ACC112 (cell line): ENCODE measurements around the gene IL9.

ENCODE experiments used
- H2AFZ ChIP-seq: fragments of 200-600 bp; sonication (generic); one replicate; pipeline ENCODE4 v1.6.0; 2017; ENCODE audit warnings: antibody characterized with exemption, low read length; ENCODE audit not compliant: unreplicated experiment
- H3K27ac ChIP-seq: fragments of 200-600 bp; sonication (generic); 2 replicates; pipeline ENCODE4 v1.5.1; 2014; ENCODE audit warnings: low read depth, mild to moderate bottlenecking, antibody characterized with exemption, low read length, moderate library complexity
- H3K27me3 ChIP-seq: fragments of 200-600 bp; sonication (generic); 2 replicates; pipeline ENCODE4 v1.6.1; 2014; ENCODE audit warnings: mild to moderate bottlenecking, antibody characterized with exemption, low read length, moderate library complexity, mixed read lengths; ENCODE audit not compliant: insufficient read depth
- H3K36me3 ChIP-seq: fragments of 200-600 bp; sonication (generic); 2 replicates; pipeline ENCODE4 v1.6.1; 2016; ENCODE audit warnings: mild to moderate bottlenecking, antibody characterized with exemption, low read length, moderate library complexity, mixed read lengths; ENCODE audit not compliant: insufficient read depth
- H3K4me1 ChIP-seq: fragments of 200-600 bp; sonication (generic); one replicate; pipeline ENCODE4 v1.6.1; 2016; ENCODE audit warnings: low read length, mixed read lengths; ENCODE audit not compliant: insufficient read depth, unreplicated experiment, control insufficient read depth
- H3K4me3 ChIP-seq: fragments of 200-600 bp; sonication (generic); 2 replicates; pipeline ENCODE4 v1.5.1; 2014; ENCODE audit warnings: mild to moderate bottlenecking, low read depth, low read length
- H3K79me2 ChIP-seq: fragments of 200-600 bp; sonication (generic); one replicate; pipeline ENCODE4 v1.6.0; 2016; ENCODE audit warnings: low read length; ENCODE audit not compliant: control insufficient read depth, unreplicated experiment, insufficient read depth

IL9 gene

DNA sequence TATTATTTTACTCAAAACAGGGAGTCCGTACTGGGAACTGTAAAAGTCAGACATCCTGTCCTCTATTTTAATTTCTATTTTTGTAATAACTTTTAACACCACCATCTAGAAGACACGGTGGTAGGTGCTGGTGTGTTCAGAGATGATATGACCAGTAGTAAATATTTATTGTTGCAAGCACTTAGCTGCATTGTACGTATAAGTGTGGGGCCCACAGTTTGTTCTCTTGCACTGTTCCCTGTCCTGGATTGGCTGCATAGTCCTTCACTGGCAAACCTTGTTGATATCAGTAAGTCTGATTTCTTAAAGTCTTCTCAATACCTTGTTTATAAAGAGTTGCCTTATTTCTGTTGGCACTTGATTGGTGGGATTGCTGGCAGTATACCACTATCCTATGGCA lies 24.6 kb upstream of the IL9 start:
- Histone ChIP-seq H3K27me3 (peaks cover 32% of the 10 kb centered on the region), H3K27ac (no peak overlapping the region), H3K79me2 (no peaks in the 10 kb centered on the region), H3K4me3 (no peak overlapping the region), H2AFZ (no peak overlapping the region), H3K4me1 (no peaks in the 10 kb centered on the region), H3K36me3 (no peaks in the 10 kb centered on the region)

DNA sequence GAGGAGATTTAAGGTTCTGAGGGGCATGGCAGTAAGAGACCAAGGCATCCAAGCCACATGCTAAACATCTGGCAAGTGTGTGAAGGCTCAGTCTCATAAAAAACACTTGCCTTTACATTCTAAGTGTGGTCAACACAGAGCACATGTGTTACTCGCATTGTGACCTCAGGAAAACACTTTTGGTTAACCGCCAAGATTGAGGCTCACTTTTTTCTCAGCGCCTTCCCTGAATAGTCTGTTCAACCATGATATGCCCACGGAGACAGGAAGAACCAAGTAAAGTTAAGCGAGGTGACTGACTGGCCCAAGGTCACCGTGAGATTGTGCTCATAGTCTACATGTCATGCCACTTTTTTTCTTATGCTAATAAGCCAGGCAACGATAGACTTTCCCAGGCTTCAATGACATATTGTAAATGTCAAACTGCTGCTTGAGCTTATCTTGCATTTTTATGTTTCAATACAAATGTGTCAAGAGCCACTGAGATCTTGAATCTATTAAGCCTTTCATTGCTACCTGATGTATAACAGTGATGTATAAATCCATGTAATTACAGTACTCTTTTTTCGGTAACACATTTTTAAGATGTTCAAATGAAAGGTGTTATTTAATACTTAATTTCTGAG lies 21.1 kb upstream of the IL9 start:
- Histone ChIP-seq H3K4me1 (no peaks in the 10 kb centered on the region), H3K27ac (no peak overlapping the region), H3K36me3 (no peaks in the 10 kb centered on the region), H3K27me3 (peaks cover 24% of the 10 kb centered on the region), H2AFZ (no peak overlapping the region), H3K4me3 (no peak overlapping the region), H3K79me2 (no peaks in the 10 kb centered on the region)

DNA sequence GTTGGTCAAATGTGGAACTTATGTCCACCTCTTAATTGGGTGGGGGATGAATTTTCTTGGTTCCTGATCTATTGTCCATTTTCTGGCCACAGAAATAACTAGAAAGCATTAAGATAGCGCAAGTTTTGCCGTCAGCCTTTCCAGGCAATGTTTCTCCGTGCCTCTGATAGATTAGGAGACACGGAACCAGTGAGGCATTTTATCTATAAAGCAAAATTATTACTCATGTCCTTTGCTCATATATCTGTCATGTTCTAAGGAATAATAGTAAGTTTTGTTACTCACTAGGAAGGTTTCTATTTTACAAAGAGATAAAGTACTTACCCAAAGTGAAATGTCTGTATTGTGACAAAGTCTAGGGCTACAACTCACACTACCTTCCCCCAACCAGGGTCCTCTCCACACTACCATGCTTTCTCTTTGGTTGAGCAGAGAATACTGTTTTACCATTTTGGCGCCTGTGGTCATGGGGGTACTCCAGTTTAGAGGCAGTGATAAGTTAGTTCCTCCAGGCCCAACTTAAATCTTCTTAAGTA lies 19.9 kb upstream of the IL9 start:
- Histone ChIP-seq H3K4me3 (no peak overlapping the region), H2AFZ (no peak overlapping the region), H3K27ac (no peak overlapping the region), H3K27me3 (peaks cover 36% of the 10 kb centered on the region), H3K79me2 (no peaks in the 10 kb centered on the region), H3K4me1 (no peaks in the 10 kb centered on the region), H3K36me3 (no peaks in the 10 kb centered on the region)

DNA sequence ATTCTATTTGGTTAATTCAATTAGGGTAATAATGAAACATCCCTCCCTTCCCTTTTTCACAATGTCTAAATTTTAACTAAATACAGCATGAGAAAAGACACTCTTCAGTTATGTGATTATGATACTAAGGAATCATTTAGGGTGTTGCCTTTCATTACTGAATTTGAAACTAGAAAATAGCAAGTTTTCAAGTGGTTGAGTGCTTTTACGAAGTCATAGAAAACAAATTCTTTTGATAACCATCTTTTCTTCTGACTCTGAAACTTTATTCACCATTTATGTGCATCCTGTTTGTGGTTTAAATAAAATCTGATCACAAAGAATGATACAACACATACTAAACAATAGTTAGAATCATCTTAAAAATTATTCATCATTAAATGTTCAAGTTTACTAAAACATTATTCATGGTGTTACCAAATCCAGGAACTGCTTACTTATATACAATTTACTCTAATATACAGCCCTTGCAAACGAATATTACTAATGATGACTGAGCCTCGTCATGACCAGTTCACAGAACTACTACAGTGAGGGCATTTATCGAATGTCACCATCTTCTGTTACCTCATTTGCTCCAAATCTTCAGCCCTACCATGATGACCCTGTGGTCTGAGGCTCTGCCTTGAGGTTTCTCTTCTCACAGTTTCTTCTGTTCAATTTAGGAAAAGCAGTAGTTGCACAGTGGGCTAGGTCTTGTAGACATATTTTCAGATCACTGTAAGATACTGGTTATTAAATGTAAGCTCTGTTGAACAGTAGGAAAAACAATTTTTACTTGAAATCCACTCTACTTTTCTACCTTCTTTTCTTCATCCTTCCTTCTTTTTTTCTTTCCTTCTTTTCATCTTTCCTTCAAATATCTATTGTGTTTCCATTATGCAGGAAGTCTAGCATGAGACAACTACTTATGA lies 18.3 kb upstream of the IL9 start:
- Histone ChIP-seq H3K79me2 (no peaks in the 10 kb centered on the region), H3K4me3 (no peak overlapping the region), H2AFZ (no peak overlapping the region), H3K27me3 (peaks cover 51% of the 10 kb centered on the region), H3K4me1 (no peaks in the 10 kb centered on the region), H3K36me3 (no peaks in the 10 kb centered on the region), H3K27ac (no peak overlapping the region)

DNA sequence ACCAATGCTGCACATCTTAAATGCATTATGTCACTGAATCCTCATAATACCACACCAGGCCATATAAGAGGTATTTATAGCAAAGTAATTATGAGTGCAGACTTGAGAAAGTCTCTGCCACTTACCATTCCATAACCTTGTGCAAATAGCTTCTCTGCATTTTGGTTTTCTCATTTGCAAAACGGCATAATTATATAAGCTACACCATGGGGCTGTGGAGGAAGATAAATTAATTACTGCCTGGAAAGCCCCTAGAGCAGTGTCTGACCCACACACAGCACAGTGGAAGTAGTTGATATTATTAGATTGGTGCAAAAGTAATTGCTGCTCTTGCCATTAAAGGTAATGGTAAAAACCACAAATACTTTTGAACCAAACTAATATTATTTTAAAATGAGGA lies 9.5 kb upstream of the IL9 start:
- Histone ChIP-seq H3K27ac (no peak overlapping the region), H3K4me3 (no peak overlapping the region), H3K27me3 (peaks cover 36% of the 10 kb centered on the region), H3K4me1 (no peaks in the 10 kb centered on the region), H3K79me2 (no peaks in the 10 kb centered on the region), H2AFZ (no peak overlapping the region), H3K36me3 (no peaks in the 10 kb centered on the region)

DNA sequence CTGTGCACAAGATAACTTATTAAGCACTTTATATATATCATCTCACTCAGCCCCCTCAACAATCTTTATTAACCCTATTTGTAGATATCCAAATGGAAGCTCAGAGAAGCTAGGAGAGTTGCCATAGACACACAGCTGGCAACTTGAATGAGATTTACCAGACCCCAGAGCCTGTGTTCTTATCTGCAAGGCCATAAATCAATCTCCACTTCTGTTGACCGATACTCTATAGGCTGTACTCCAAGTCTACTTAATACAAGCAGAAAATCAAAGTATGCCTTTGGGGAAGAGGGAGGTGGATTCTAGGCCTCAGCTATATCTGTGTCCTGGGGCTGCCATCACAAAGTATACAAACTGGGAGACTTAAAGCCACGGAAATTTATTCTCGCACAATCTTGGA lies 6.0 kb upstream of the IL9 start:
- Histone ChIP-seq H3K27me3 (peaks cover 32% of the 10 kb centered on the region), H3K79me2 (no peaks in the 10 kb centered on the region), H3K4me3 (no peak overlapping the region), H2AFZ (no peak overlapping the region), H3K4me1 (no peaks in the 10 kb centered on the region), H3K36me3 (no peaks in the 10 kb centered on the region), H3K27ac (no peak overlapping the region)

DNA sequence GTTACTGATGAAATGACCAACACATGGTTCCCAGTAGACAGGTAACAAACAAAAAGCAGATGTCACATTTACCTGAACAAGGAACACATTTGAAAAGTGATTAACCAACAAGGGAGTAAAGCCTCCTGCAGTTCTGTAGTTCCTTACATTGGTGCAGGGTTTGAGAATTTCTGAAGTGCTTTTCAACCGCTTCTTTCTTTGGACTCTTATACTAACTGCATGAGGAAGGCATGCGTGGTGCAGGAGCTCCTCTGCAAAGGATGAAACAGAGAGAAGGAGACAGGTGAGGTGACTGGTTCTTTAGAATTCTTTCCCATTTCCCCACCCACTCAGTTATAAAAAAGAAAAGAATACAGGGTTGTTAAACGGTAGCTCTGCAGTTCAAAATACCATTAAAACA lies 4.6 kb upstream of the IL9 start:
- Histone ChIP-seq H3K27me3 (peaks cover 26% of the 10 kb centered on the region), H2AFZ (no peak overlapping the region), H3K79me2 (no peaks in the 10 kb centered on the region), H3K4me1 (no peaks in the 10 kb centered on the region), H3K27ac (no peak overlapping the region), H3K4me3 (no peak overlapping the region), H3K36me3 (no peaks in the 10 kb centered on the region)

DNA sequence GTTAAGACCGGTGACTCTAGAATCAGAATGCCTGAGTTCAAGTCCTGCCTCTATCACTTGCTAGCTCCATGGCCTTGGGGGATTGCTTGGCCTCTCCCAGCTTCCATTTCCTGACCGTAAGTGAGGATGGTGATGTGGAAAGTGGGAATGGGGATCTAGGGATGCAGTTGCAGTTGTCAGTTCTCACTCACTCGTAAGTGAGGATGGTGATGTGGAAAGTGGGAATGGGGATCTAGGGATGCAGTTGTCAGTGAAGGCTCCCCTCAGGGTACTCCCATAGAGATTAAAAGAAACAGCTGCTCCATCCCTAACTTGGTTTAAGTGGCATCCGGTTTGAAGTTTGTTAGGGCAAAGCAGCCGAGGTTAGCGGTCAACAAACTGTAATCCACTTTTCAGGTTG lies 3.0 kb upstream of the IL9 start:
- Histone ChIP-seq H3K27ac (no peak overlapping the region), H3K36me3 (no peaks in the 10 kb centered on the region), H3K79me2 (no peaks in the 10 kb centered on the region), H2AFZ (no peak overlapping the region), H3K4me1 (no peaks in the 10 kb centered on the region), H3K27me3 (peaks cover 25% of the 10 kb centered on the region), H3K4me3 (no peak overlapping the region)

DNA sequence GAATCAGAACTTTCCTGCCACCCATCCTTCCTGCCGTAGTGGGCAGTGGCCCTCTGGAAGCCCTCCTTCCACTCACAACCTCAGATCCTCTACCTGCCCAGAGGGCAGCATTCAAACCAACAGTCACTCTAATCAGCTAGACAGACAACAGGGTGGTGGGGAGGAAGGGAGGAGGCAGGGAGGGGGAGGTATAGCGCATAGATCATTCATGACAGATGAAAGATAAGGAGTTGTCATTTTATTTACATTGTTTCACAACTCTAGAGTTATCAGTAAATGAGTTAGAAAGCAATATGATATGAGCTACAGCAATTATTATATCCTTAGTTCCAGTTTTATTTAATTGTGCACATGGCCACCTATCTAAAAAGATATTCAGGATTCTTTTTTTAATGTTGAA lies 852 bp downstream of the IL9 start:
- Histone ChIP-seq H2AFZ (no peak overlapping the region), H3K27me3 (peaks cover 17% of the 10 kb centered on the region), H3K27ac (no peak overlapping the region), H3K79me2 (no peaks in the 10 kb centered on the region), H3K36me3 (no peaks in the 10 kb centered on the region), H3K4me1 (no peaks in the 10 kb centered on the region), H3K4me3 (no peak overlapping the region)

DNA sequence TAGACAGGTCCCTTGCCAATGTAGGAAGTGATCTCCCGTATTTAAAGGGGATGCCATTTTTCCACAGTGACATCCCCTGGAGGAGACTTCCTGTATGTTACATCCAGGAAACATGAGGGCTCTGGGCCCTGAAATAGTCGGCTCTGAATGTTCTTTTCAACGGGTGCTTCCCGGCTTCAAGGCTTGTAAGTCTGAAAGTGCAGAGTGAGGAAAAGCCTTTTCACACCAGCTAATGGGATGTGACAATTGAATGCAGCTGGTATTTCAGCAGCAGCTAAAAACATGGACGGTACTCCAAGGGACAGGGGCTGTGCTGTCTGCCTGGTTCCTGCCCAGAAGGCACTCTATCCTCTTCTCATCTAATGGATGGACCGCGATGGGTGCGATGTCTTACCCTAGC lies 1.4 kb downstream of the IL9 start:
- no peak overlapping the region for H3K27ac ChIP-seq
- H3K4me1 ChIP-seq: no peaks in the 10 kb centered on the region
- no peak overlapping the region for H3K4me3 ChIP-seq
- H3K27me3 ChIP-seq: peaks cover 12% of the 10 kb centered on the region
- no peak overlapping the region for H2AFZ ChIP-seq
- H3K36me3 ChIP-seq: no peaks in the 10 kb centered on the region
- H3K79me2 ChIP-seq: no peaks in the 10 kb centered on the region

DNA sequence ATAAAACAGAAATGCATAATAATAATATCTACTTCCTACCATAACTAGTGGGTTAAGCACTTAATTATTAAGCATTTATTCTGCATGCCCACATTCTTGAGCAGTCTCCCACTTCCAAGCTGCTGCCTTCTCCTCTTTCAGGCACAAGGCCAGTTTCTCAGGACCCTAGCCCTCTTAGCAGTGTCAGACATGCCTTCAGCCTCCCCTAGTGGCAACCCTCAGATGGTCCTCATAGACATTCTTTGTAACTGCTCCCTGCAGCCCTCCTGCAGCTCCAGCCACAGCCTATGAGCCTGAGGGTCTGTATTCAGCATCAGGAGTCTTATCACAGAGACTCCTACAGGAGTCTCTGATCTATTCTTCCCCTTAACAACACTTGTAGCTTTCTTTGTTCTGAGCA lies 3.9 kb downstream of the IL9 start:
- Histone ChIP-seq H3K36me3 (no peaks in the 10 kb centered on the region), H2AFZ (no peak overlapping the region), H3K27me3 (no peaks in the 10 kb centered on the region), H3K27ac (no peak overlapping the region), H3K4me1 (no peaks in the 10 kb centered on the region), H3K4me3 (no peak overlapping the region), H3K79me2 (no peaks in the 10 kb centered on the region)
